Lung (tissue), 12 donors: ENCODE results near the gene COL6A5. TPM values are rescaled to one million over a fixed set of nuclear protein-coding genes. Genes with fewer than 3 reads are reported as not detected.

Experiments
- ATAC-seq: fragments of 200-7000 bp; cut with Tn5 transposase; one replicate; pipeline ENCODE4 v1.9.1; 2020; ENCODE audit warnings: moderate number of reproducible peaks; ENCODE audit not compliant: insufficient read depth, low FRiP score
- DNase-seq, 3 donors: peaks; one replicate each; pipeline ENCODE4 v3.0.0-alpha.2; 2013 to 2017
- H3K27ac ChIP-seq, 2 donors: one replicate each; pipeline ENCODE4 v1.5.1; 2013; ENCODE audit warnings: mild to moderate bottlenecking in 2 of 2, moderate library complexity in 2 of 2, control low read depth in 1 of 2, inconsistent platforms in 1 of 2, low read depth in 1 of 2, low read length in 1 of 2
- H3K27me3 ChIP-seq, 3 donors: one replicate each; pipeline ENCODE4 v1.5.1; 2013; ENCODE audit warnings: low read length in 2 of 3; ENCODE audit not compliant: control insufficient read depth in 3 of 3, insufficient read depth in 3 of 3
- H3K36me3 ChIP-seq, 4 donors: one replicate each; pipeline ENCODE4 v1.5.1; 2013; ENCODE audit warnings: low read length in 4 of 4, mild to moderate bottlenecking in 1 of 4, moderate library complexity in 1 of 4; ENCODE audit not compliant: control insufficient read depth in 4 of 4, insufficient read depth in 4 of 4
- H3K4me1 ChIP-seq, 5 donors: one replicate each; pipeline ENCODE4 v1.5.1; 2013; ENCODE audit warnings: low read length in 5 of 5, mild to moderate bottlenecking in 2 of 5, moderate library complexity in 1 of 5; ENCODE audit not compliant: control insufficient read depth in 5 of 5, insufficient read depth in 5 of 5
- H3K4me3 ChIP-seq: one replicate; pipeline ENCODE4 v1.5.1; 2013; ENCODE audit warnings: mild to moderate bottlenecking, control low read depth, moderate library complexity
- H3K9ac ChIP-seq, 2 donors: one replicate each; pipeline ENCODE4 v1.5.1; 2013; ENCODE audit warnings: low read length in 2 of 2, control low read depth in 1 of 2; ENCODE audit not compliant: insufficient read depth in 1 of 2
- H3K9me3 ChIP-seq, 4 donors: one replicate each; pipeline ENCODE4 v1.5.1; 2013; ENCODE audit warnings: low read length in 3 of 4, mild to moderate bottlenecking in 1 of 4, moderate library complexity in 1 of 4; ENCODE audit not compliant: control insufficient read depth in 4 of 4, insufficient read depth in 3 of 4
- WGBS, 2 donors: extraction: QIAGEN DNeasy Blood & Tissue Kit; methylation state at CpG; one replicate each; pipeline ENCODE4 v1.1.7; 2013; 5-methylcytosine and 5-hydroxymethylcytosine counted together
- polyA plus RNA-seq, 2 donors: library from polyadenylated mRNA; stranded (reverse); fragments of 200-250 nt; gene quantifications; one replicate each; pipeline ENCODE4 v1.2.1, GENCODE V29; 2013
- total RNA-seq, 2 donors: library from RNA; depleted of rRNA in 1 of 2; stranded (reverse); fragments of >200 nt in 1 of 2; gene quantifications; one replicate each; pipeline ENCODE4 v1.2.1, GENCODE V29; 2014 to 2021
- TF ChIP-seq, protein P1 (sequence below): IDR thresholded peaks from 2 replicates; pipeline ENCODE4 v1.5.1; 2012; ENCODE audit warnings: mild to moderate bottlenecking; ENCODE audit errors: control extremely low read depth, extremely low read depth
- donor health status: control.
- donor health status: control.
- donor health status: Bipolar disorder and iron deficiency.
- donor health status: healthy.
- donor health status: DM: yes; HTN: yes; CAD: no.

Gene COL6A5
- total and polyA plus RNA-seq, 4 donors, result 0.90 to 9.4 (median 4.4) TPM

DNA sequence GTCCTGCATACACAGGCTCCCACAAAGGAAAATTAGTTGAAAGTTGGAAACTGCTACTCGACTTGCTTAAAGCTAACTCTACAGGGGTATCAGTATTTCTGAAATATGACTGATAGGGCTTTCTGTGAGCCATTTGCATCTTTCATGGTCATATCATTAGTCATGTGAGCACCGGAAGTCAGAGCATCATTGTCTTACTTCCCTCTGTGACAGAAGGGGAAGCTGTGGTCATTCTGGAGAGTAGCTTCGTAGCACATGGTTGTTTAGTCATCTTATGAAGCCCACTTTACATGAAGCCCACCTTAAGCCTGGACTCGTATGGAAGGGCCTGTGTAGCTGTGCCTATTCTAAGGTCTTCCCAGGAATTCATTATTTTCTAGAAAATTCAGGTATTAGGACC, 69.0 kb downstream of the COL6A5 start:
- 62 to 64% methylated on average over 4 of the region's 4 CpGs for WGBS, 2 donors
- TF ChIP-seq, protein P1, sequence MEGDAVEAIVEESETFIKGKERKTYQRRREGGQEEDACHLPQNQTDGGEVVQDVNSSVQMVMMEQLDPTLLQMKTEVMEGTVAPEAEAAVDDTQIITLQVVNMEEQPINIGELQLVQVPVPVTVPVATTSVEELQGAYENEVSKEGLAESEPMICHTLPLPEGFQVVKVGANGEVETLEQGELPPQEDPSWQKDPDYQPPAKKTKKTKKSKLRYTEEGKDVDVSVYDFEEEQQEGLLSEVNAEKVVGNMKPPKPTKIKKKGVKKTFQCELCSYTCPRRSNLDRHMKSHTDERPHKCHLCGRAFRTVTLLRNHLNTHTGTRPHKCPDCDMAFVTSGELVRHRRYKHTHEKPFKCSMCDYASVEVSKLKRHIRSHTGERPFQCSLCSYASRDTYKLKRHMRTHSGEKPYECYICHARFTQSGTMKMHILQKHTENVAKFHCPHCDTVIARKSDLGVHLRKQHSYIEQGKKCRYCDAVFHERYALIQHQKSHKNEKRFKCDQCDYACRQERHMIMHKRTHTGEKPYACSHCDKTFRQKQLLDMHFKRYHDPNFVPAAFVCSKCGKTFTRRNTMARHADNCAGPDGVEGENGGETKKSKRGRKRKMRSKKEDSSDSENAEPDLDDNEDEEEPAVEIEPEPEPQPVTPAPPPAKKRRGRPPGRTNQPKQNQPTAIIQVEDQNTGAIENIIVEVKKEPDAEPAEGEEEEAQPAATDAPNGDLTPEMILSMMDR, result no peak
- Histone ChIP-seq H3K36me3 (no peaks in the 10 kb centered on the region), H3K4me3 (no peak overlapping the region), H3K4me1 (no peaks in the 10 kb centered on the region), H3K9me3 (peaks cover 0 to 2% (median 0%) of the 10 kb centered on the region in 4 donors), H3K27ac (no peak overlapping the region), H3K27me3 (no peaks in the 10 kb centered on the region), H3K9ac (no peak overlapping the region)
- ATAC-seq, result no peak
- DNase-seq, result no peak

DNA sequence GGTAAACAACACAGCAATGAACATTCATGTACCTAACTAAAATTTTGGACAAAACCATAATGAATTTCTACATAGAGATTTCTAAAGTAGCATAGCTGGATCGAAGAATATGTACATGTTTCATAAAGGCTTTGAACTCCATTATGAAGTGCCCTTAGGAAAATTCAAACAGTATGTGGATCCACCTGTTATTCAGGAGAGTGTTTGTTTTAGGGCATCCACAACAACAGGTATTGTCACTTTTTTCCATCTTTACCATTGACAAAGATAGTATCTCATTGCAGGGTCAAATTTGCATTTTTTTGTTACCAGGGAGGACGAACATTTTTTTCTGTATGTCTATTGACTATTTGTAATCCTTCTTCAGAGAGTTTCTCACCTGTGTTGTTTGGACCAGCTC, 75.0 kb downstream of the COL6A5 start:
- no peak overlapping the region for H3K9ac ChIP-seq
- H3K27me3 ChIP-seq, result no peaks in the 10 kb centered on the region
- H3K27ac ChIP-seq, result no peak overlapping the region
- no peak for ATAC-seq
- no peaks in the 10 kb centered on the region for H3K36me3 ChIP-seq
- 87 to 89% methylated on average over 2 of the region's 2 CpGs for WGBS, 2 donors
- no peaks in the 10 kb centered on the region for H3K9me3 ChIP-seq
- TF ChIP-seq, protein P1, result no peak
- no peak for DNase-seq
- no peaks in the 10 kb centered on the region for H3K4me1 ChIP-seq
- H3K4me3 ChIP-seq, result no peak overlapping the region

DNA sequence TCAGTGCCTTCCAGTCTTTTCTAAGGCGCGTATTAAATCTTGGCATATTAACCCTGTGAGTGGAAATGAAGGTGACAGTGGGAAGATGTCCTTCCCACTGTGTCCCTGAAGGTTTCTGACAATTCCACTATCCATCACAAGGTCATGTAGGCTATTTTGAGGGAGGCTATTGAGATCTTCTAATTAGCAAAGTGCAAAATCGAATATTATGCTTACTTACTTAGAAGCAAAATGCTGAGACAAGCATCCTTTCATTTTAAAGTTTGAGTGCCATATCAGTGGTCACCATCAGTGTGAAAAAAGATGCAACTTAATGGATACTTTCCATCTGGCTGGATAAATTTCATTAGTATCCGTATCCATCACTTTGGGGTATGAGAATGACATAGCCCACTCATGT, 77.6 kb downstream of the COL6A5 start:
- ATAC-seq (no peak), DNase-seq (no peak)
- Histone ChIP-seq H3K27me3 (no peaks in the 10 kb centered on the region), H3K9me3 (peaks cover 0 to 2% (median 0%) of the 10 kb centered on the region in 4 donors), H3K4me3 (no peak overlapping the region), H3K36me3 (no peaks in the 10 kb centered on the region), H3K27ac (no peak overlapping the region), H3K9ac (no peak overlapping the region), H3K4me1 (no peaks in the 10 kb centered on the region)
- TF ChIP-seq, protein P1, result no peak
- WGBS, 2 donors, result 92 to 97% methylated on average over 4 of the region's 4 CpGs

DNA sequence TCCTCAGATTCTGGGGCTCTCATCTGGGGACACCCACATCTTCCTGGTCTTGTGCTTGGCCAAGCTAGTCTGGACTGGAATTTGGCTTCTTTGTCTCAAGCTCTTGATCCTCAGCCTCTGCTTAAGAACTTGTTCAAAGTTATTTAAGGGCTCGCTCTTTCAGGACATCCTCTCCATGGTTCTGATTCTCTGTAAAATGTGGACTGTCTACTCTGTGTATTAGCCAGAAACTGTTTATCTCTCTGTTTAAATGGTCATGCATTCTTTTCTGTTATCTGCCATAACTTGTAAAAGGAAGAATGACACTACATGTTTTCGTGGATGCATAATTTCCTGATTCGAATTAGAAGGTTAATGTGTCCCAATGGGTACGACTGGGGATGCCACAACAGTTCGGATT, 79.4 kb downstream of the COL6A5 start:
- Histone ChIP-seq H3K9me3 (peaks cover 0 to 2% (median 0%) of the 10 kb centered on the region in 4 donors), H3K4me3 (no peak overlapping the region), H3K27ac (no peak overlapping the region), H3K36me3 (no peaks in the 10 kb centered on the region), H3K4me1 (no peaks in the 10 kb centered on the region), H3K9ac (no peak overlapping the region), H3K27me3 (no peaks in the 10 kb centered on the region)
- DNase-seq (no peak), ATAC-seq (no peak)
- WGBS, 2 donors, result 84 to 87% methylated on average over 5 of the region's 5 CpGs
- TF ChIP-seq, protein P1, result no peak
